ENCODE measurements around the gene VAT1L.

VAT1L gene

GRCh38 chr16:77860953-77861352 is 72.6 kb downstream of the VAT1L start:
- H3K4me1 ChIP-seq: peaks cover 6% of the 10 kb centered on the region
- no peaks in the 10 kb centered on the region for H3K9me3 ChIP-seq
- no peak overlapping the region for H3K4me2 ChIP-seq
- no peak overlapping the region for H3K27ac ChIP-seq
- no peaks in the 10 kb centered on the region for H4K20me1 ChIP-seq
- H3K27me3 ChIP-seq: no peaks in the 10 kb centered on the region
- H3K9ac ChIP-seq: no peak overlapping the region
- no peaks in the 10 kb centered on the region for H3K36me3 ChIP-seq
- no peak overlapping the region for H3K4me3 ChIP-seq
- no peak for TF ChIP-seq Cebpa-rat (IDR thresholded peaks at IDR 0.05)

GRCh38 chr16:77863250-77863649 is 74.9 kb downstream of the VAT1L start:
- Histone ChIP-seq H3K4me1 (peaks cover 8% of the 10 kb centered on the region), H3K9me3 (no peaks in the 10 kb centered on the region), H3K9ac (no peak overlapping the region), H3K4me2 (no peak overlapping the region), H3K36me3 (no peaks in the 10 kb centered on the region), H4K20me1 (no peaks in the 10 kb centered on the region), H3K27me3 (no peaks in the 10 kb centered on the region), H3K4me3 (no peak overlapping the region), H3K27ac (no peak overlapping the region)
- TF ChIP-seq Cebpa-rat (IDR thresholded peaks at IDR 0.05): no peak

DNA sequence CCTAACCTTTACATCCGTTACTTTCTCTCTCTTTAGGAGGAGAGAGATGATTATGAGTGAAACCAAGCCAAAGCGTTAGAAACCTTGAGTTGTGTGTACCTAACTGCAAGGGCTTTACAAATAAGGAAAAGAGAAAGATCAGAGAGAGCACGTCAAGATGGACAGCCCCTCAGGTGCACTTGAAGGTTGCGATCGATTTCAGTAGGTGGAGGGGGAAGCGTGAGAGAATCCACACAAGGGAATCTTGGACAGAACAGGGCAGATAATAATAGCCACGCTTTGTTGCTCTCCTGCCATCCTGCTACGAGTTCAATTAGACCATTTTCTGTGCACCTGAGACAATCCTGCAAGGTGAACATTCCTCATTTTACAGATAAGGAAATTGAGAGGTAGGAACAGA is 78.4 kb downstream of the VAT1L start:
- Histone ChIP-seq H4K20me1 (no peaks in the 10 kb centered on the region), H3K4me3 (no peak overlapping the region), H3K36me3 (no peaks in the 10 kb centered on the region), H3K27ac (no peak overlapping the region), H3K4me2 (no peak overlapping the region), H3K4me1 (peaks cover 19% of the 10 kb centered on the region), H3K9ac (no peak overlapping the region), H3K27me3 (no peaks in the 10 kb centered on the region), H3K9me3 (no peaks in the 10 kb centered on the region)
- TF ChIP-seq Cebpa-rat (IDR thresholded peaks at IDR 0.05): no peak

- no peaks in the 10 kb centered on the region for H4K20me1 ChIP-seq
- H3K36me3 ChIP-seq: no peaks in the 10 kb centered on the region
- no peak overlapping the region for H3K4me3 ChIP-seq
- H3K4me1 ChIP-seq: peaks cover 19% of the 10 kb centered on the region
- TF ChIP-seq Cebpa-rat (IDR thresholded peaks at IDR 0.05): no peak
- no peaks in the 10 kb centered on the region for H3K27me3 ChIP-seq
- peak overlapping the region; percentile 57 for H3K4me2 ChIP-seq
- no peak overlapping the region for H3K27ac ChIP-seq
- no peak overlapping the region for H3K9ac ChIP-seq
- H3K9me3 ChIP-seq: no peaks in the 10 kb centered on the region
Observed at GRCh38 chr16:77868052-77868451, 79.7 kb downstream of the VAT1L start.

GRCh38 chr16:77868478-77868877 is 80.1 kb downstream of the VAT1L start:
- Histone ChIP-seq H3K9me3 (no peaks in the 10 kb centered on the region), H4K20me1 (no peaks in the 10 kb centered on the region), H3K4me2 (peak overlapping the region; percentile 57), H3K9ac (no peak overlapping the region), H3K27ac (no peak overlapping the region), H3K4me3 (no peak overlapping the region), H3K36me3 (no peaks in the 10 kb centered on the region), H3K27me3 (no peaks in the 10 kb centered on the region), H3K4me1 (peaks cover 19% of the 10 kb centered on the region)
- no peak for TF ChIP-seq Cebpa-rat (IDR thresholded peaks at IDR 0.05)

DNA sequence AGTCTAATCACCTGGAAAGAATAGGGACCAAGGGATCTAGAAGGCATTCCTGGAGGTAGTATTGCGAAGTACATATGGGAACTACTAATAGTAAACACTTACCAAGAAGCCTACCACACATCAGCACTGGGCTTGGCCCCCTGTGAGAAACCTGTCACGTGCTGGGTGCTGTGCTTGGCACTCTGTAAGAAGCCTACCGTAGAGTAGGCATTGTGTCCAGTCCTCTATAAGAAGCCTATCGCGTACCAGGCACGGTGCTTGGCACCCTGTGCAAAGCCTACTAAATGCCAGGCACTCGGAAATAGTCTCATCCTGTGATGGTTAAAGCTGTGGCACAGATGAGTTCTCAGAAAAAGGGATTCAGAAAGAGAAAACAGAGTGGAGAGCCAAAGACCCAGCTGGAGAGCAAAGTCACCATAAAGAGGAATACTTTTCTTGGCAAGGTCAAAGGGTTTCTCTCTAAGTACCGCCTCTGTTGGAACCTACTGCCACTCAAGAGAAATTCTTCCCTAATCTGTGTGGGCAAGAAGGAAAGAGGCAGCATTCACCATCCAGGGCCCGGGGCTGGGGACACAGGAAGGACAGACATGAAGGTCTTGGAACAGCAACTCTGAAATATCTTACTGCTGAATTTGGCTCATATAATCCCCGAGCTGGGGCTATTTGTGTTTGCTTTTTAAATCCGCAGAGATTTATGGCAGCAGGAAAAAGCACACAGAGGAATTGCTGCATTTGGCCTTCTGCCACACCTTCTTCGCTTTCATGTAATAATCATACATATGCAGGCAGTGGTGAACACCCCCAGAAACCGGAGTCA is 81.8 kb downstream of the VAT1L start:
- H3K27ac ChIP-seq: no peak overlapping the region

GRCh38 chr16:77871932-77872331 is 83.6 kb downstream of the VAT1L start:
- Histone ChIP-seq H3K27me3 (no peaks in the 10 kb centered on the region), H3K4me1 (peaks cover 19% of the 10 kb centered on the region), H4K20me1 (no peaks in the 10 kb centered on the region), H3K36me3 (no peaks in the 10 kb centered on the region), H3K27ac (no peak overlapping the region), H3K4me3 (no peak overlapping the region), H3K9me3 (no peaks in the 10 kb centered on the region), H3K9ac (no peak overlapping the region), H3K4me2 (no peak overlapping the region)
- no peak for TF ChIP-seq Cebpa-rat (IDR thresholded peaks at IDR 0.05)

More for the DNA sequence above, 81.8 kb downstream of the VAT1L start:
- H3K9ac ChIP-seq: no peak overlapping the region
- H3K4me1 ChIP-seq: peaks cover 19% of the 10 kb centered on the region
- no peak for TF ChIP-seq Cebpa-rat (IDR thresholded peaks at IDR 0.05)
- no peaks in the 10 kb centered on the region for H3K27me3 ChIP-seq
- no peaks in the 10 kb centered on the region for H4K20me1 ChIP-seq
- no peaks in the 10 kb centered on the region for H3K9me3 ChIP-seq
- H3K4me3 ChIP-seq: no peak overlapping the region
- no peak overlapping the region for H3K4me2 ChIP-seq
- H3K36me3 ChIP-seq: no peaks in the 10 kb centered on the region

GRCh38 chr16:77873066-77873465 is 84.7 kb downstream of the VAT1L start:
- Histone ChIP-seq H3K36me3 (no peaks in the 10 kb centered on the region), H3K4me1 (peaks cover 14% of the 10 kb centered on the region), H3K9me3 (no peaks in the 10 kb centered on the region), H3K4me2 (no peak overlapping the region), H3K27ac (no peak overlapping the region), H3K27me3 (no peaks in the 10 kb centered on the region), H3K9ac (no peak overlapping the region), H4K20me1 (no peaks in the 10 kb centered on the region), H3K4me3 (no peak overlapping the region)
- no peak for TF ChIP-seq Cebpa-rat (IDR thresholded peaks at IDR 0.05)

DNA sequence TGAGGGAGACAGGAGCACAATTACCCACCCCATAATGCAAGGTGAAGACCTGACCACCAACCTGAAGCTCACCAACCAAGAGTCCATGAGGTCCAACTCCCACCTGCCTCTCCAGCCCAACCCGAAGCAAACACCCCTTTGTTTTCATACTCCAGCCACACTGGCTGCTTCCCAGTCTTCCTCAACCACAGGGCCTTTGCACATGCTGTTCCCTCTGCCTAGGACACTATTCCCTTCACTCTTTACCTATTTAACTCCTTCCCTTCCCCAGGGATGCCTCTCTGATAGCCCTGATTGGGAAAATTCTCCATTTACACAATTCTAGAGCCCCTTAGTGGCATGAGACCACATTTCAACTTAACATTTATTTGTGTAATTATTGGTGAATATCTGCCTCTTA is 86.0 kb downstream of the VAT1L start:
- no peaks in the 10 kb centered on the region for H3K9me3 ChIP-seq
- no peak overlapping the region for H3K27ac ChIP-seq
- TF ChIP-seq Cebpa-rat (IDR thresholded peaks at IDR 0.05): no peak
- no peak overlapping the region for H3K4me3 ChIP-seq
- H3K27me3 ChIP-seq: no peaks in the 10 kb centered on the region
- H3K36me3 ChIP-seq: no peaks in the 10 kb centered on the region
- H3K4me1 ChIP-seq: peaks cover under 1% of the 10 kb centered on the region; the same call in 1 of the 2 replicates
- no peak overlapping the region for H3K4me2 ChIP-seq
- H3K9ac ChIP-seq: no peak overlapping the region
- H4K20me1 ChIP-seq: no peaks in the 10 kb centered on the region

DNA sequence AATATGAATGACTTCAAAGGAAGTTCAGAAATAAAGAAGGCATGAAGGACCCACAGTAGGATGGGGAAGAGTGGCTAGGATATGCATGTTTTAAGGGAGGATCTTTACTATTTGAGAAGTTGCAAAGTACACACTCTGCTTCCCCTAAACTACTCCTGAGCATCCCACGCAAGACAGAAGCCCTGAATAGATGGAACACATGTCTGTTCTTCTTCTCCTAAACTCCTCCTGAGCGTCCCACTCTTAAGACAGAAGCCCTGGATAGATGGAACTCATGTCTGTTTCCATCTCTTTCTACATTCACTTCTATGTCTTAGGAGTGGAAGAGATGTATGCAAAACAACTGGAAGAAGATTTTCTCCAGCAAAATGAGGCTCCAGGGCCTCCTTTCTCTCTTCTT is 88.4 kb downstream of the VAT1L start:
- H3K9ac ChIP-seq: no peak overlapping the region
- no peaks in the 10 kb centered on the region for H4K20me1 ChIP-seq
- H3K9me3 ChIP-seq: no peaks in the 10 kb centered on the region
- no peak overlapping the region for H3K4me3 ChIP-seq
- no peak for TF ChIP-seq Cebpa-rat (IDR thresholded peaks at IDR 0.05)
- no peak overlapping the region for H3K4me2 ChIP-seq
- H3K27ac ChIP-seq: no peak overlapping the region
- H3K4me1 ChIP-seq: no peaks in the 10 kb centered on the region
- no peaks in the 10 kb centered on the region for H3K27me3 ChIP-seq
- H3K36me3 ChIP-seq: no peaks in the 10 kb centered on the region

Data from BLaER1 (cell line).